Uterus (tissue), 4 donors: ENCODE results near the gene TUBB3. TPM values are rescaled to one million over a fixed set of nuclear protein-coding genes. Genes with fewer than 3 reads are reported as not detected.

Experiments
- DNase-seq, 2 donors: peaks; one replicate each; pipeline ENCODE4 v3.0.0-alpha.2; 2019 to 2020
- H3K27ac ChIP-seq, 2 donors: fragments of 200-600 bp; sonication (generic); 1 replicate in 1 of 2; 2 replicates in 1 of 2; pipeline ENCODE4 v1.5.1; 2016 to 2018
- H3K27me3 ChIP-seq, 2 donors: fragments of 200-600 bp; sonication (generic); one replicate each; pipeline ENCODE4 v1.5.1; 2018 to 2019; ENCODE audit warnings: control low read depth in 1 of 2
- H3K36me3 ChIP-seq, 2 donors: fragments of 200-600 bp; sonication (generic); one replicate each; pipeline ENCODE4 v1.5.1; 2019; ENCODE audit warnings: control low read depth in 1 of 2
- H3K4me1 ChIP-seq, 2 donors: fragments of 200-600 bp; sonication (generic); one replicate each; pipeline ENCODE4 v1.5.1; 2018 to 2019; ENCODE audit warnings: control low read depth in 1 of 2
- H3K4me3 ChIP-seq, 2 donors: fragments of 200-600 bp; sonication (generic); 1 replicate in 1 of 2; 2 replicates in 1 of 2; pipeline ENCODE4 v1.5.1; 2018 to 2019; ENCODE audit warnings: mild to moderate bottlenecking in 1 of 2
- H3K9me3 ChIP-seq, 2 donors: fragments of 200-600 bp; sonication (generic); one replicate each; pipeline ENCODE4 v1.5.1; 2019; ENCODE audit warnings: control low read depth in 1 of 2
- POLR2A ChIP-seq, 2 donors: fragments of 450-650 bp; IDR thresholded peaks; one replicate each; pipeline ENCODE4 v1.6.1; 2016; ENCODE audit warnings: antibody characterized with exemption in 2 of 2, mild to moderate bottlenecking in 1 of 2, moderate library complexity in 1 of 2
- intact Hi-C: fragments of 100-400 bp; cut with DNase I; formaldehyde crosslinking; loops from one replicate; pipeline ENCODE4 v1.15.1; 2023; ENCODE audit warnings: low total_unique reads
- total RNA-seq, 4 donors: library from RNA; depleted of rRNA in 3 of 4; stranded (reverse); fragments of >200 nt in 3 of 4; gene quantifications; one replicate each; pipeline versions ENCODE4 v1.1.0 to v1.2.4, GENCODE V29; 2014 to 2023
- TF ChIP-seq, protein P1 (sequence below), 4 experiments: fragments of 200-600 bp in 2 of 4; fragments of 450-650 bp in 2 of 4; sonication (generic) in 2 of 4; IDR thresholded peaks; one replicate each; pipeline ENCODE4 v1.5.1; 2016 to 2019; ENCODE audit warnings: antibody characterized with exemption in 4 of 4, mild to moderate bottlenecking in 2 of 4, moderate library complexity in 1 of 4
- donor health status: DM: yes; HTN: yes; CAD: no.

The TUBB3 gene
- total RNA-seq, 4 donors from 2014 or later: 0.88 to 28.6 TPM; not detected in 2

- Histone ChIP-seq H3K4me1 (peaks cover 0 to 7% of the 10 kb centered on the region in 2 donors), H3K4me3 (no peak overlapping the region), H3K27ac (no peak overlapping the region), H3K36me3 (no peaks in the 10 kb centered on the region), H3K27me3 (no peaks in the 10 kb centered on the region), H3K9me3 (no peaks in the 10 kb centered on the region)
- intact Hi-C loops: no loop called here
- DNase-seq: no peak
- no peak for TF ChIP-seq POLR2A (IDR thresholded peaks at IDR 0.05)
- TF ChIP-seq, protein P1, sequence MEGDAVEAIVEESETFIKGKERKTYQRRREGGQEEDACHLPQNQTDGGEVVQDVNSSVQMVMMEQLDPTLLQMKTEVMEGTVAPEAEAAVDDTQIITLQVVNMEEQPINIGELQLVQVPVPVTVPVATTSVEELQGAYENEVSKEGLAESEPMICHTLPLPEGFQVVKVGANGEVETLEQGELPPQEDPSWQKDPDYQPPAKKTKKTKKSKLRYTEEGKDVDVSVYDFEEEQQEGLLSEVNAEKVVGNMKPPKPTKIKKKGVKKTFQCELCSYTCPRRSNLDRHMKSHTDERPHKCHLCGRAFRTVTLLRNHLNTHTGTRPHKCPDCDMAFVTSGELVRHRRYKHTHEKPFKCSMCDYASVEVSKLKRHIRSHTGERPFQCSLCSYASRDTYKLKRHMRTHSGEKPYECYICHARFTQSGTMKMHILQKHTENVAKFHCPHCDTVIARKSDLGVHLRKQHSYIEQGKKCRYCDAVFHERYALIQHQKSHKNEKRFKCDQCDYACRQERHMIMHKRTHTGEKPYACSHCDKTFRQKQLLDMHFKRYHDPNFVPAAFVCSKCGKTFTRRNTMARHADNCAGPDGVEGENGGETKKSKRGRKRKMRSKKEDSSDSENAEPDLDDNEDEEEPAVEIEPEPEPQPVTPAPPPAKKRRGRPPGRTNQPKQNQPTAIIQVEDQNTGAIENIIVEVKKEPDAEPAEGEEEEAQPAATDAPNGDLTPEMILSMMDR (IDR thresholded peaks at IDR 0.05): no peak
Observed at GRCh38 chr16:89969741-89970410, 46.7 kb downstream of the TUBB3 start.

DNA sequence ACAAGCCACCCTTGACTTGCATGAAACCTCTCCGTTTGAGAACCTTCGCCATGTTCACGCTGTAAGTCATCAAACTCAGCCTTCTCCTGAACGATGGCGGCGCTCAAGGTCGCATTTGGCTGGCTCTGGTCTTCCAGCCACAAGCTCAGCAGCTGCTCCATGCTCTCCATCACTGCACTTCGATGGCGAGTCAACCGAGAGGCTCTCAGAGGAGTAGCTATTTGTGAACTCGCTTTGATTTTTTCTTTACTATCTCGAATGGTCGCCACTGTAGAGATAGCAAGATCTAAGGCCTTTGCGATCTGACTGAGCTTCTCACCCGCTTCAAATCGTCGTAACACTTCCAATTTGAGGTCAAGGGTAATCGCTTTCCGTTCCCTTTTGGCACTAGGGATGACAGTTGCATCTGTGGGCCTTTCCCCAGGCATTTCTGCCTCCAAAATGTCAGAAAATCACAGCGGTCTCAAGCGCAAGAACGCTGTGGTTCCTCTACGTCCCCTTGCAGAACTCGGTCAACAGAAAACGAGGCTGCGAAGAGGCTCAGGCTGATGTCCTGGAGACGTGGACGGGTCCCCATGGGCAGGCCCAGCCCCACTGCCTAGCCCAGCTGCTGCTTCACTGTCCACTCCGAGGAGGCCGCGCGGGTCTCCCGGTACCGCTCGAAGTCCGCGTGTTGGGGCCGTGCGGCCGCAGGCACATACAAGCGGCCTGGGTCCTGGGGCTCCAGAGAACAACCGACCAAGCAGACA lies 48.5 kb downstream of the TUBB3 start:
- Histone ChIP-seq H3K4me1 (peaks cover 0 to 7% of the 10 kb centered on the region in 2 donors), H3K27me3 (no peaks in the 10 kb centered on the region), H3K27ac (peak overlapping the region; percentile 89 to 92), H3K9me3 (no peaks in the 10 kb centered on the region), H3K4me3 (peak overlapping the region; percentile 61 to 74), H3K36me3 (no peaks in the 10 kb centered on the region)
- intact Hi-C loops: no loop called here
- no peak for TF ChIP-seq POLR2A (IDR thresholded peaks at IDR 0.05)
- TF ChIP-seq, protein P1 (IDR thresholded peaks at IDR 0.05): no peak
- DNase-seq: peak in 1 of 2 donors; percentile 31

DNA sequence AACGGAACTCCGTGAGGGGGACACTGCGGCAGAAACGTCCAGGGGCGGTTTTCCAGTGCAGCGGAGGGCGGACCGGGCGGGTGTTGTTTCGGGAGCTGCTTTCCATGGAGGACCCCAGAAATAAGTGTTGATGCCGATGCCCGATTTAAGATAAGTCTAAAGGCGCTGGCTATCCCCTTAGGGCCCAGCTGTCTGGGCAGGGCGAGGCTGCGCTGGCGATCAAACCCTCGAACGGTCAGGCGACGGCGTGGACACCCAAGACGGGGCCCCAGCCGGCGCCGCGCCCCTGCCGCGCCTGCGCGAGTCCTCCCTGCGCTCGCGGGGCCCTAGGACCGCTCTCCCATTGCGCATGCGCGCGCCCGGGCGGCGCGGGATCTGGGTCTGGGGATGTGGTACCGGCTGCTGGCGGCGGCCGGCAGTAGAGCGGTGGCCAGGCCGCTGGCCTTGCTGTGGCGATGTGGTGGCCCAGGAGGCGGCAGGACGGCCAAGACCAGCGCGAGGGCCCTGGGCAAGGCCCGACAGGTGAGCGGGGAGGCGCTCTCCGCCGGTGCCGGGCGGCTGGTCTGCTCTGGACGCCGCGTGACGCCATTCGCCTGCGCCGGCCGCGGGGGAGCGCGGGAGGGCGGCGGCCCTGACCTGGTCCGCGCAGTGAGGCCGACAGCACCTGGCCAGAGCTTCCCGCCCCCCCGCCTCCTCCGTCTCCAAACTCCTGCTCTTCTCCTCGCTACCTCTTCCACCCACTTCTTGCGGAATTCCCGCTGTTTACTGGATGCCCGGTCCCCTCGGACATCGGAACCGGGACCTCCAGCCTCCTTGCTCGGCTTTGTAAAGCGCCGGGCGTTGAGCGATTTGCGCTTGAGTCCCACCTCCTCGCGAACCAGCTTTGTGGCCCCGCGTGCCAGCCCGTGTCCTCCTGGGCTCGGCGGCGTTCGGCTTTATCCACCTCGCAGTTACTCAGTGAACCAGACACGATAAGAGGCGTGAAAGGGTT lies 49.4 kb downstream of the TUBB3 start:
- Histone ChIP-seq H3K4me3 (peak overlapping the region; percentile 61 to 74), H3K27me3 (no peaks in the 10 kb centered on the region), H3K4me1 (peaks cover 0 to 7% of the 10 kb centered on the region in 2 donors), H3K36me3 (no peaks in the 10 kb centered on the region), H3K9me3 (no peaks in the 10 kb centered on the region), H3K27ac (peak overlapping the region; percentile 89 to 92)
- peak; percentile 84 to 89 for DNase-seq
- TF ChIP-seq POLR2A (IDR thresholded peaks at IDR 0.05): peak; percentile 64 to 94
- TF ChIP-seq, protein P1 (IDR thresholded peaks at IDR 0.05): peak; percentile 4 to 42 (median 25)
- intact Hi-C loops: no loop called here

DNA sequence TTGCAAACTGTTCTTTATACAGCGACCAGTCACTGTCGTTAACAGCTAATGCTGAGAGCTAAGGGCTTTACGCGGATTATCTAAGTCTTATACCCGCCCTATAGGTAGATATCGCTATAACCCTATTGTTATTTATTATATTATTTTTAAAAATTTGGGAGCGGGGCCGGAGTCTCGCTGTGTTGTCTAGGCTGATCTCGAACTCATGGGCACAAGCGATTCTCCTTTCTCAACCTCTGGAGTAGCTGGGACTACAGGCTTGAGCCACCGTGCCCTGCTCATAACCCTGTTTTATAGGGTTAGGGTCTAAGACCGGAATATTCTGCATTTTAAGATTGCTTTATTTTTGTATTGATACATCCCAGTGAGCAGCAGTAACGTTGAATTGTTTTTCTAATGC lies 50.1 kb downstream of the TUBB3 start:
- no peaks in the 10 kb centered on the region for H3K9me3 ChIP-seq
- intact Hi-C loops: no loop called here
- TF ChIP-seq, protein P1 (IDR thresholded peaks at IDR 0.05): no peak
- TF ChIP-seq POLR2A (IDR thresholded peaks at IDR 0.05): no peak
- DNase-seq: no peak
- H3K4me1 ChIP-seq: peaks cover 0 to 7% of the 10 kb centered on the region in 2 donors
- H3K36me3 ChIP-seq: no peaks in the 10 kb centered on the region
- H3K27ac ChIP-seq: peak overlapping the region; percentile 89 to 92
- peak overlapping the region; percentile 61 to 74 for H3K4me3 ChIP-seq
- no peaks in the 10 kb centered on the region for H3K27me3 ChIP-seq
